ENCODE measurements around the gene PTGS2. TPM values are rescaled to one million over a fixed set of nuclear protein-coding genes. Genes with fewer than 3 reads are reported as not detected.
"Not testable (repeated sequence)": the region's sequence is repeated elsewhere in the genome, so short reads cannot be mapped to it uniquely, and the experiment has no call there.

The PTGS2 gene
- total RNA-seq, 4 donors from 2014 or later = 0.76 to 1.7 (median 1.1) TPM

DNA sequence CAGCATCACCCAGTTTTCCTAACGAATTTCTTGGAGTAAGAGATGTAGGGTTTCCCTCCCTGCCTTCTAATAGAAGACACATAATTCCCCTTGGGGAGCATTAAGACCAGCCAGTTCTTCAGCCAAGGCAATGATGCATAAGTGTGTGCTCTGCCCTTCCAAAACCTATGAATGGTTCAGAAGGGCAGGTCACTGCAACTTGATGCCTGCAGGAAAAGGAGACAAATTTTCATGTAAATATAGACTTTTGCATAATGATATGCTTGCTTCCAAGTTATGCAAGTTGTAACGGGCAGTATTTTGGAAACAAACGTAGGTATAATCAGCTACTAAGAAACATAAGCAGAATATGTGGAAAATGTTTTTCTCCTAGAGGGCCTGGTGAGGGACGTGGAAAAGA lies 31.6 kb downstream of the PTGS2 start:
- DNase-seq = no peak
- TF ChIP-seq, protein P1, sequence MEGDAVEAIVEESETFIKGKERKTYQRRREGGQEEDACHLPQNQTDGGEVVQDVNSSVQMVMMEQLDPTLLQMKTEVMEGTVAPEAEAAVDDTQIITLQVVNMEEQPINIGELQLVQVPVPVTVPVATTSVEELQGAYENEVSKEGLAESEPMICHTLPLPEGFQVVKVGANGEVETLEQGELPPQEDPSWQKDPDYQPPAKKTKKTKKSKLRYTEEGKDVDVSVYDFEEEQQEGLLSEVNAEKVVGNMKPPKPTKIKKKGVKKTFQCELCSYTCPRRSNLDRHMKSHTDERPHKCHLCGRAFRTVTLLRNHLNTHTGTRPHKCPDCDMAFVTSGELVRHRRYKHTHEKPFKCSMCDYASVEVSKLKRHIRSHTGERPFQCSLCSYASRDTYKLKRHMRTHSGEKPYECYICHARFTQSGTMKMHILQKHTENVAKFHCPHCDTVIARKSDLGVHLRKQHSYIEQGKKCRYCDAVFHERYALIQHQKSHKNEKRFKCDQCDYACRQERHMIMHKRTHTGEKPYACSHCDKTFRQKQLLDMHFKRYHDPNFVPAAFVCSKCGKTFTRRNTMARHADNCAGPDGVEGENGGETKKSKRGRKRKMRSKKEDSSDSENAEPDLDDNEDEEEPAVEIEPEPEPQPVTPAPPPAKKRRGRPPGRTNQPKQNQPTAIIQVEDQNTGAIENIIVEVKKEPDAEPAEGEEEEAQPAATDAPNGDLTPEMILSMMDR (IDR thresholded peaks at IDR 0.05) = no peak
- TF ChIP-seq POLR2A (IDR thresholded peaks at IDR 0.05) = no peak

DNA sequence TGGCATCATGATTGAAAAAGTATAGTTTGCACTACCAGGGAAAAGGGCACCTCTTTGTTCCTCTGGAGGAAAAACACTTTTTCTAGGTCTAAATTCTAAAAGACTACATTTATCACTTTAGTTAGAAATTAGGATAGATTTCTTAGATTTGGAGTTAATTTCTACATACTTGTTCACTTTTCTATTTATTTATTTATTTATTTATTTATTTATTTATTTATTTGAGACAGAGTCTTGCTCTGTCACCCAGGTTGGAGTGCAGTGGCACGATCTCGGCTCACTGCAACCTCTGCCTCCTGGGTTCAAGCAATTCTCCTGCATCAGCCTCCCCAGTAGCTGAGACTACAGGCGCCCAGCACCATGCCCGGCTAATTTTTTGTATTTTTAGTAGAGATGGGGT lies 32.2 kb downstream of the PTGS2 start:
- H3K27ac ChIP-seq, H3K27me3 ChIP-seq, H3K36me3 ChIP-seq, H3K9me3 ChIP-seq, H3K4me3 ChIP-seq, H3K4me1 ChIP-seq, DNase-seq: not testable (repeated sequence)

More for the DNA sequence above, 31.6 kb downstream of the PTGS2 start:
- H3K4me1 ChIP-seq = no peaks in the 10 kb centered on the region
- no peaks in the 10 kb centered on the region for H3K36me3 ChIP-seq
- no peaks in the 10 kb centered on the region for H3K27me3 ChIP-seq
- H3K27ac ChIP-seq = no peak overlapping the region
- no peak overlapping the region for H3K4me3 ChIP-seq
- no peaks in the 10 kb centered on the region for H3K9me3 ChIP-seq

DNA sequence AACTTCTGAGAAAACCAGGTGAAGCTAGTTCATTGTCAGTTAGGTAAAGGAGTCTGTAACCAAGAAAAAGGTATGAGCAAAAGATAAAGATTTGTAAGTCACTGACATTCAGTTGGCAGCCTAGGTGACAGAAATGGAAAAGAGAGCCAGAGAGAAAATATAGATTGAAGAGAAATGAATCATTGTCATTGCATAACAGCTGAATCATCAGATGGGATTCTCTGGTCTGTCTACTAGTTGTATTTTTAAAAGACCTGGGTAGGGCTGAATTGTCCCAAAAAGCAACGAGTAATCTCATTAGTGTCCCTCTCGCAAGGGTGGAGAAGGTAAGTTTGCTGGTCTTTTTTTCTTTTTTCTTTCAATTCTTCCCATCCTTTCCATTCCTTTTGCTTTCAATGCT lies 36.6 kb downstream of the PTGS2 start:
- TF ChIP-seq POLR2A (IDR thresholded peaks at IDR 0.05) = no peak

DNA sequence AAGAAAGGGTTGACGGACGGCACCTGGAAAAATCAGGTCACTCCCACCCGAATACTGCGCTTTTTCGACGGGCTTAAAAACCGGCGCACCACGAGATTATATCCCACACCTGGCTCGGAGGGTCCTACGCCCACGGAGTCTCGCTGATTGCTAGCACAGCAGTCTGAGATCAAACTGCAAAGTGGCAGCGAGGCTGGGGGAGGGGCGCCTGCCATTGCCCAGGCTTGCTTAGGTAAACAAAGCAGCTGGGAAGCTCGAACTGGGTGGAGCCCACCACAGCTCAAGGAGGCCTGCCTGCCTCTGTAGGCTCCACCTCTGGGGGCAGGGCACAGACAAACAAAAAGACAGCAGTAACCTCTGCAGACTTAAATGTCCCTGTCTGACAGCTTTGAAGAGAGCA lies 42.7 kb downstream of the PTGS2 start:
- H3K4me3 ChIP-seq = not testable (repeated sequence)

More for the DNA sequence above, 36.6 kb downstream of the PTGS2 start:
- DNase-seq = no peak
- Histone ChIP-seq H3K4me1 (no peaks in the 10 kb centered on the region), H3K27ac (no peak overlapping the region), H3K27me3 (no peaks in the 10 kb centered on the region), H3K9me3 (no peaks in the 10 kb centered on the region), H3K36me3 (no peaks in the 10 kb centered on the region), H3K4me3 (no peak overlapping the region)

DNA sequence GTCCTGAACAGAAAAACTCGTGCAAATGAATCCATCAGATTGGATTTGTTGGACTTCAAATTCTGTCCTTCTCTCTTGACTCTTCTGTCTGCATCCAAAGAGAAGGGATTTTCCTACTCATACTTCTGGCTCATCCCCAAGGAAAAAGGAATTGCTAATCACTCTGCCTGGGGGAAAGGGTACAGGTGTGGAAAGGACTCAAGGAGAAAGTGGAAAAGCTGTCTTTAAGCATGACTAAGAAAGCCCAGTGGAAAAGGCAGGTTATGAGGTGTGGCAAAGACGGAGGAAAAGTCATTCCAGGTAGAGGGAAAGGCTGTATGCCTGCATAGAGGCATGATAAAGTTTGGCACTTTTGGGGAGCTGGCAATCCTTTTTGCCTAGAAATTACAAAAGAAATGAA lies 43.4 kb downstream of the PTGS2 start:
- Histone ChIP-seq H3K27me3 (no peaks in the 10 kb centered on the region), H3K4me1 (no peaks in the 10 kb centered on the region), H3K4me3 (no peak overlapping the region), H3K9me3 (no peaks in the 10 kb centered on the region), H3K27ac (no peak overlapping the region), H3K36me3 (no peaks in the 10 kb centered on the region)
- no peak for DNase-seq
- TF ChIP-seq, protein P1 (IDR thresholded peaks at IDR 0.05) = no peak
- no peak for TF ChIP-seq POLR2A (IDR thresholded peaks at IDR 0.05)

More for the DNA sequence above, 42.7 kb downstream of the PTGS2 start:
- not testable (repeated sequence) for H3K9me3 ChIP-seq, H3K36me3 ChIP-seq, H3K27ac ChIP-seq, DNase-seq, H3K4me1 ChIP-seq, H3K27me3 ChIP-seq

DNA sequence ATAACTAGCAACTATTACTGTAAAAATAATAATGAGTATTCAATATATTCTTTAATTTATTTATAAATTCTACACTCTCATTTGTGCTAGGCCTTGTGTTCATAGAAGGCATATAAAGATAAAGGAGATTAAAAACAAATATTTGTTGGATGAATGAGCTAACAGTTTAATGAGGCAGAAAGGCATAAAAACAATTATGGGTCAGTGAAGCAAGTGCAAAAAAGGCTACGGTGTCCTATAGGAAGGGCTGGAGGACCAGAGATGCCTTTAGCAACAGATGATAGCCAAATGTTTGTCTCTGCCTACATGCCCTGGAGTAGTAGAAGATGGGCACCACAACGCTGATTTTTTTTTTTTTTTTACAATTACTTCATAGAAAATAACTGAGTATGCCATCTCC lies 45.7 kb downstream of the PTGS2 start:
- H3K9me3 ChIP-seq = no peaks in the 10 kb centered on the region
- no peaks in the 10 kb centered on the region for H3K27me3 ChIP-seq
- DNase-seq = no peak
- H3K27ac ChIP-seq = no peak overlapping the region
- no peak for TF ChIP-seq POLR2A (IDR thresholded peaks at IDR 0.05)
- no peak overlapping the region for H3K4me3 ChIP-seq
- H3K4me1 ChIP-seq = no peaks in the 10 kb centered on the region
- H3K36me3 ChIP-seq = no peaks in the 10 kb centered on the region

DNA sequence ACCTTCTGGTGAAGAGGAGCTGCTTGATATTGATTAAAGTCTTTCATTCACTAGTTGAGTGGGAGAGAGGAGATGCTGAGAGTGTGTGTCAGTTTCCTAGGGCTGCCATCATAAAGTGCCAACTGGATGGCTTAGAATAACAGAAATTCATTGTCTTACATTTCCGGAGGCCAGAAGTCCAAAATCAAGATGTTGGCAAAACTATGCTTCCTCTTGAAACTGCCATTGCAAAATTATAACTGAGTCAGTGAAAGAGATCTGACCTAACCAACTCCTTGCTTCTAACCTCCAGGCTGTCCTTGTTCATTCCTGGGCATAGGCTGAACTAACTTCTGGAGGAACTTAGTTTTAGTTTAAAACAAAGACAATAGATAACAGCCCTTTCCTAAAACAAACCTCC lies 47.1 kb downstream of the PTGS2 start:
- no peak for TF ChIP-seq POLR2A (IDR thresholded peaks at IDR 0.05)
- TF ChIP-seq, protein P1 (IDR thresholded peaks at IDR 0.05) = no peak
- Histone ChIP-seq H3K4me1 (no peaks in the 10 kb centered on the region), H3K36me3 (no peaks in the 10 kb centered on the region), H3K27me3 (no peaks in the 10 kb centered on the region), H3K9me3 (no peaks in the 10 kb centered on the region), H3K4me3 (no peak overlapping the region), H3K27ac (no peak overlapping the region)
- no peak for DNase-seq

DNA sequence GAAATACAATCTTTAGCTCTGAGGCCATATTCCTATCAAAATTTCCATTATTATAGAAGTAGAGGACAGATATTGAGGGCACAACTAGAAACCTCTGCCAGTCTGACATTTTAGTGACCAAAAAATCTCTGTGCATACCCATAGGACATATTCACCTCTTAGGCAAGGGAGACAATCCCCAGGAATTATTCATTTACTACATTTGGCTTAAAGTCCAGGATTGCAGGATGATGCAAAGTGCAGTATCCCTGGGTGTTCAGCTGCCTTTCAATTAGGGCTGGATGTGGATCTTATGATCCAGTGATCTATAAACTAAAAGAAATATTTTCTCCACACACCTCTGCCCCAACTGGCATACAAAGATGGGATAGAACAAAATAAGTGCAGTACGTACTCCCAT lies 50.9 kb downstream of the PTGS2 start:
- Histone ChIP-seq H3K4me1 (peaks cover 0 to 10% (median 0%) of the 10 kb centered on the region in 4 donors), H3K27ac (no peak overlapping the region), H3K4me3 (no peak overlapping the region), H3K36me3 (no peaks in the 10 kb centered on the region), H3K9me3 (no peaks in the 10 kb centered on the region), H3K27me3 (no peaks in the 10 kb centered on the region)
- DNase-seq = no peak
- TF ChIP-seq, protein P1 (IDR thresholded peaks at IDR 0.05) = no peak
- no peak for TF ChIP-seq POLR2A (IDR thresholded peaks at IDR 0.05)
